Activated CD4-positive, alpha-beta T cell treated with anti-CD3 and anti-CD28 coated beads, Interleukin-2, amount 50 U/mL, for 16 hours (primary cell): ENCODE data around the gene NEAT1.

Experiments used
- DNase-seq: peaks from one replicate; pipeline ENCODE4 v3.0.0-alpha.2; 2020

The NEAT1 gene

DNA sequence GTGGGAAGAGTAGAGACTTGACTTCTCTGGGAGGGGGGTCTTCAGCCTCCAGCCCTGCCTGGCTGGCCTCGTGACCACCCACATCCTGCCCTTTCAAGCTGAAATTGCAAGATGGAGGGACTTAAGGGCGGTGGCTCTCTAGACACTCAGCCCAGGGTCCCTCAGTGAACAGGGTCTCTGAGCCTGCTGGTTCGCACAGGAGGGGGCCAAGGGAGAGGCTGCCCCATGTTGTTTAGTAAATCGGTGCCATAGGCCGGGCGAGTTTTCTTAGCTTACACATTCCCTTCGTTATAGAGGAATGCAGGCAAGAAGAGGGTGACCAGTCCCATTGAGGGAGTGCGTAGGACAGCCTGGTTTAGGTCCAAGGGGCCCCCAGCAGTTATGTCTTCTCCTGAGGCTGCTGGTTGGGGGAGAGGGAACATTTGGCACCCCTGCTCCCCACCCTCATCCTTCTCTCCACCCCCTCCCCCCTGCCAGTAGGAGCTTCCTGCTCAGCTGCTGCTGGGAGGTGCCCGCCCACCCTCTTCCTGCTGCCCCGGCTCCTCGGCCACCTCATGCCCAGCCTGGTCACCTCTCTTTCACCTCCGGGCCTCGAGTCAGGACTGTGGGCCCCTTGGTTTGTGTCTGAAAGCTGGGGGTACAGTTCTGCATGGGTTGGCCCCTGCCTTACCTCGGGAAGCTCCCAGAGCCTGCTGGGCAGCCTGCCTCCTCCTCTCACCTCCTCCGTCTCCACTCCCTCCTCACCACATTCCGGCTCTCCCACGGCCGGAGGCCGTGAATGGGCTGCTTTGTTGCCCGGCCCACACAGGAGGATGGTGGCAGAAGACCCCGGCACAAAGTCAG is 32.3 kb upstream of the NEAT1 start:
- no peak for DNase-seq

DNA sequence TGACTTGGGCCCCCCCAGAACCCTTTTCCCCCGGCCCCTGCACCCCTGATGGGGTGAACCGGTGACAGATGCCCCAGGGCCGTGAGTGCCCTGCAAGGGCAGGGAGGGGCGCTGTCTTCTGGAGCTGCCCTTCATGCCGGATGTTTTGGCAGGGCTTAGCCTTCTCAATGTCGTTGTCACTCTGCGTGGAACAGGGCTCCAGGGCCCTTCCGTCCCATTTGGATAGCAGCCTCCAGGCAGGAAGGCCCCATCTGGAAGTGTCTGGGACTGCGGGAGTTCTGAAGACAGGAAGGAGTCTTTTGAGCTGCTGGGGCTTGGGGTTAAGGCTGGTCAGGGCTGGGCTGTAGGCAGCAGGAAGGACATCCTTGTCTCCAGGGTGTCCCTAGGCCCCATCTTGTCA is 31.6 kb upstream of the NEAT1 start:
- no peak for DNase-seq

DNA sequence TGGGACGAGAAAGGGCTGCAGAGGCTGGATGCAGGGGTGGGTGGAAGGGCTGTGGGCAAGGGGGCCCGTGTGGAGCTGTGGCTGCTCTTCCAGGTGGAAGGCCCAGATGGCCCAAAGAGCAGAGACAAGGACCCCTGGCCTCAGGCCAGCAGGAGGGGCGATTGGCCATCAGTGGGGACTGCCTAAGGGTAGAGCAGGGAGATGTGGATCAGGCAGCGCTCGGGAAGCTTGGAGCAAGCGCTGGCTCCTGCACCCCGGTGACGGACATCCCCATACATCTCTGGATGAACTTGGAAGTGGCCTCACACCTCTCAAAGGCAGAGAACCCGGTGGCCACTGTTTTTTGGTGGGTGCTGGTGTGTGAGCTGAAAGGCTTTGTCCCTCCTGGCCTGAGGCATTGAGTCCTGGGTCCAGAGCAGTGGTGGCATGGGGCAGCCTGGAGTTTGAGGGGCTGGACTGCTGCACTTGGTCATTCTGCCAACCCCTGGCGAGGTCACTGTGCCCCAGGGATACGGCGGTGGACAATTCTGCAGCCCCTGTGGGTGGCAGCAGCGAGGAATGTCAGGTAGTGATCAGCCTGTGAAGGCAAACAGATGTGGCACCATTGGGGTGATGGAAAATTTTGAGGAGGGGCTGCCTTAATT is 30.3 kb upstream of the NEAT1 start:
- no peak for DNase-seq

DNA sequence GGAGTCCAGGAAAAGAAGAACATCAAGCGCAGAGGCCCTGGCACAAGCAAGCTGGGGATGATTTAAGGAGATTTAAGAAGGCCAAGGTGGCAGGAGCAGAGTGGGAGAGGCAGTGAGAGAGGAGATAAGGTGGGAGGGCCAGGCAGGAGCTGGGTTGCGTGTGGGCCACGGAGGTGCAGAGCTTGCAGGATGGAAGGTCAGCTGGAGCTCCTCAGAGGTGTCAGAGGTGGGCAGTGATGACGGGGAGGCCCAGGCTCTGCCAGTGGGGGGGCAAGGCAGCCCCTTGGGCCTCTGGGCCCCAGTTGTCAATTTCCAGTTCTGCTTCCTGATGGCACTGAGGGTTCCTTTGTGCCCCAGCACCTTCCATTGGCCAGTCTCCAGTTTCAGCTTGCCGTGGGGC is 29.7 kb upstream of the NEAT1 start:
- no peak for DNase-seq

DNA sequence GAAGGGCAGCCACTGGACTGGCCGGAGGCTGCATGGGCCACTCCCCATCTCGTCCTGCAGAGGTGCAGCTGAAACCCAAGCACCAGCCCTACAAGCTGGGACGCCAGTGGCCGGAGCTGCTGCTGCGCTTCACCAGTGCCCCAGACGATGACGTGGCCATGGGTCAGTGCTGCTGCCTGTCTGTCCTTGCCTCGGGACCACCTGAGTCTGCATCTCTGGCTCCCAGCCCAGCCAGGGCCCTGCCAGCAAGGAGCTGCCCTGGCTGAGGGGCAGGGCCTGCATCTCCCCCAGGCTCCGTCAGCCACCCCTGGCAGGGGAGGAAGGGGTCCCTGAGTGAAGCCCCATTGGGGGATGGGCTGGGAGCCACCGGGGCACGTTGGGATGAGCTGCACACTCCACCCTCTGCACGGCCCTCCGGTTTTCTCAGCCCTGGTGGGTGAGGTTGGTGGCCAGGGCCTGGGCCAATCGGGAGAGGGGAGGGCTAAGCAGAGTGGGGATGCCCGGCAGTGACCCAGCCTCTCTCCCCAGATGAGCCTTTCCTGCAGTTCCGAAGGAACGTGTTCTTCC is 29.0 kb upstream of the NEAT1 start:
- DNase-seq = no peak

DNA sequence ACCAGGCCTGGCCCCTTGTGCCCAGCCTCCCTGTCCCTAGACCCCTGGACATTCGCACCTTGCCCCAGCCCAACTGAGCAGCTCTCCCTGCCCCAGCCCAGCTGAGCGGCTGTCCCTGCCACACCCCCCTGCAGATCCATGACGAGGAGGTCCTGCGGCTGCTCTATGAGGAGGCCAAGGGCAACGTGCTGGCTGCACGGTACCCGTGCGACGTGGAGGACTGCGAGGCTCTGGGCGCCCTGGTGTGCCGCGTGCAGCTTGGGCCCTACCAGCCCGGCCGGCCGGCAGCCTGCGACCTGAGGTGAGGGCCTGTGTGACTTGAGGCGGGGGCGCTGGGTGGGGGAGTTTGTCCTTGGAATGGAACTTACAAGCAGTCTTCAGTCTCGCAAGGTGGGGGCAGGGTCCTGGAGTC is 28.5 kb upstream of the NEAT1 start:
- no peak for DNase-seq

DNA sequence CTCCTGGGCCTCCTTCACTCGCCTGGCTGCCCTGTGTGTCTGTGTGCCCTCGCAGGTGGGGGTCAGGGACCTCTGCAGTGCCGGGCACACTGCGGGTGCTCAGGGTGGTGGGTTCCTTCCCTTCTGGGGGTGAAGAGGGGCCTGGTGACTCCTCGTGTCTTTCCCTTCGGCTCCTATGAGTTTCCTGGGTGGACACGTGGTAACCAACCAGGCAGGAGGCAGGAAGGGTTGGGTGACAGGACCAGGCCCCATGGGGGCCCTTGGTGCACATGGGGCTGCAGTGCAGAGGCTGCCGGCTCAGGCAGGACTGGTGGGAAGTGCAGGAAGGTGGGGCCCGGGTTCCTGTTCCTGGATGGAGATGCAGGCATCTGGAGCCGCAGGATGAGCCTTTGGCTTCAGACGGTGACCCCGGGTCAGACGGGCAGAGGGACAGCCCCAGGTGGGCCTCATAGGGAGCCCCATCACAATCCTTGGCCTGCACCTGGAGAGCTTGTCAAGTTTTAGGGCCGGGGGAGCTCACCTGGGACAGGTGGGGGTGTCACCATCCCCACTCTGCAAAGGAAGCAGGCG is 26.6 kb upstream of the NEAT1 start:
- no peak for DNase-seq

DNA sequence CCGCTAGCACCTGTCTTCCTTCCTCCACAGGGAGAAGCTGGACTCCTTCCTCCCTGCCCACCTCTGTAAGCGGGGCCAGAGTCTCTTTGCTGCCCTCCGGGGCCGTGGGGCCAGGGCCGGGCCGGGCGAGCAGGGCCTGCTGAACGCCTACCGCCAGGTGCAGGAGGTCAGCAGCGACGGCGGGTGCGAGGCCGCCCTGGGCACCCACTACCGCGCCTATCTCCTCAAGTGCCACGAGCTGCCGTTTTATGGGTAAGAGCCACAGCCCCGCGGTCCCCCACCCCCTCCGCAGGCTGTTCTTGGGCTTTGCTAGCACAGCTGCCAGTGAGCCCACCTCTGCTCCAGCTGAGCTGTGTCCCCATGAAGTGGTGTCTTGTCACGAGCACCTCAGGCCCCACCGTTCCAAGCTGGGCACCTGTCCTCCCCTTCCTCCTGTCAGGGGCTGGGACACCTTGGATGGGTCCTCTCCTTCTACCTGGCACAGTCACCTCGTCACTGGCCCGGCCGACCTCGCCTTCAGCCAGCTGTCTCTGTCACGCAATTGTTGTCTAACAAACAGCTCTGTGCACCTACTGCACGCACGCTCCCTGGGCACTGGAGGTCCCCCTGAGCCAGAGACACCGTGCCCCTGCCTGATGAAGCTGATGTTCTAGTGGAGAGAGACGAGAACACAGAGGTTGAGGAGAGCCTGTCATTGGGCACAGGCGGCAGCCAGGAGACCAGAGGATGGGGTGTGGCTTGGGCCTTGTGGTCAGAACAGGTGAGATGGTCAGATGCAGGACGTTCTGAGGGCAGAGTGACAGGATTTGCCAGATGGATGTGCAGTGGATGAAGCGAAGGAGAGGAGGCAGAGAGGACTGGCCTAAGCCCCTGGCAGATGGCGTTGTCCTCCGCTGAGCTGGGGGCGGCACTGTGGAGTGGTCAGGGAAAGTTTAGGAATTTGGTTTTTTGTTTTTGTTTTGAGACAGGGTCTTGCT is 25.5 kb upstream of the NEAT1 start:
- DNase-seq = no peak

DNA sequence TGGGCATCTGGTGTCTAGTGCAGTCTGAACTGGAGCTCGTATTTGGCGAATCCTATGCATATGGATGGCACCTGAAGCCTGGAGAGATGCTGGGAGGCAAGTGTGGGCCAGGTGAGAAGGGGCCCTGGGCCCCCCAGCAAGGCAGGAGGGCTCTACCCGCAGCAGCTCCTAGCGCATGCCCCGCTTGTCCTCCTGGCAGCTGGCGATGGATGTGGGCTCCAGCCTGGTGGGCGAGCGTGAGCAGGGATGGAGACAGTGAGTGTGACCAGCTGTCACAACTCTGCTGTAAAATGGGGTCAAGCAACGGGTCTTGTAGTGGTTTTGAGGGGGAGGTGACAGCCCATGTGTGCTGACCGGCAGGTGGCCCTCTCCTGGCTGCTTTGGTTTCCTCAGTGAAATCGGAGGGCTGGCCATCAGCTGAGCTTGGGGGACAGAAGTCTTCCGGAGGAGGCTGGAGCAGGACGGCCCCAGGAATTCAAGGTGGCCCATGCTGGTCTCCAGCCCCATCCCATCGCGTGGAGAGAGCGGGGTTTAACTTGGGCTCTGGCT is 24.2 kb upstream of the NEAT1 start:
- no peak for DNase-seq

DNA sequence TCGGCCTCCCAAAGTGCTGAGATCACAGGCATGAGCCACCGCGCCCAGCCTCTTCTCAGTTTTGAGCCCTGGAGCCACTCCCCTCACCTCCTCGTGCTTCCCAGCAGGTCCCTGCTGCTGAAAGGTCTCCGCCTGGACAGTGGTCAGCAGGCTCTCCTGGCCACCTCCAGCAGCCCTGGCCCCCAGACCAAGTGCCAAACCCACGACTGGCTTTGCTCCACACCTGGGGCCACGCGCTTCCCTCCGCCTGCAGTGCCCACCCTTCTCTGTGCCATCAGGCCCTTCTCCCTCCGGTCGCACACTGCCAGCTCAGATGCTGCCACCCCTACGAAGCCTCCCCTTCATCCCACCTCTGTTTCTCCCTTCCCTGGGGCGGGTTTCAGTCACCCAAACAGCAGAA is 23.3 kb upstream of the NEAT1 start:
- no peak for DNase-seq

DNA sequence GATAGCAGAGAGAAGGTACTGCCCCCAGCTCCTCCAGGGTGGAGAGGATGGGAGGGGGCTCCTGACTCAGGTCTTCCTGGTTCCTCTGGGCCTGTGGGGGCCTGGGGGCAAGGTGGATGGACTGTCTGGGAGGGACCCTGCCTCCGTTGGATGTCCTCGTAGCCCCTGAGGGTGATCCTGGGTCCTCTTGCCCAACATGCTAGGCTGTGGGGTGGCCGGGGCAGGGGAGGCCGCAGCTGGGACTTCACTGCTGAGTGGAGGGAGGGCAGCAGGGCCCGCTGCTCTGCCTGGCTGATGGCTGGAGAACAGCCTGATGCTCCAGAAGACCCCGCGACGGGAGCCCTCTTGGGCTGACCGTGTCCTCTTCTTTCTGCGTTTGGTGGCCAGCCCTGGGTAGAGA is 22.8 kb upstream of the NEAT1 start:
- no peak for DNase-seq

DNA sequence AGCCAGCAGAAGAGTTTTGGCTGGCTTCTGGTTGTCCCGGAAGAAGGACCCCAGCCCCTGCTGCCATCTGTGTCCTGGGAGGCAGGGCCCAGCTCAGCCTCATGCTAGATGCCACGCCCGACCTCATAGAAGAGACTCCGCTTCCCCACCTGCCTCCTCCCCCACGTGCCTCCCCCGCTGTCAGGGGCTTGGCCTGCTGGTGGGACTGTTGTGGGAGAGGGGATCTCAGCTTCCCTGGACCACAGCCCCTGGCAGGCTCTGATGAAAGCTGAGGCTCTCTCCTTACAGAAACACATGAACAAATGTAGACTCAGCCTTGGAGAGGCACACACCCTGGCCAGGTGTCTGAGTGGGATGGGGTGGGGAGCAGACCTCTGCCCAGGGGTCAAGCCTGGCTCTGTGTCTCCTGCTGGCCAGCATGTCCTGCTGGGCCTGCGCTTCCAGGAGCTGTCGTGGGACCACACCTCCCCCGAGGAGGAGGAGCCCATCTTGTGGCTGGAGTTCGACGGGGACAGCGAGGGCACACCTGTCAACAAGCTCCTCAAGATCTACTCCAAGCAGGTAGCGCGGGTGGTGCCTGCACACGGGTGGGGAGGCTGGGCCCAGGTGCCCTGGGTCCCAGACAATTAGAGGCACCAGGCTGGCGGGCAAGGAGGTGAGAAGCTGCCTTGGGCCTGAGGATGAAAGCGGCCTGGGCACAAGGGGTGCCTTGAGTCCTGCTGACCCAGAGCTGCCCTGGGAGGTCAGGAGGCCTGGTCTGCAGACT is 22.1 kb upstream of the NEAT1 start:
- no peak for DNase-seq

DNA sequence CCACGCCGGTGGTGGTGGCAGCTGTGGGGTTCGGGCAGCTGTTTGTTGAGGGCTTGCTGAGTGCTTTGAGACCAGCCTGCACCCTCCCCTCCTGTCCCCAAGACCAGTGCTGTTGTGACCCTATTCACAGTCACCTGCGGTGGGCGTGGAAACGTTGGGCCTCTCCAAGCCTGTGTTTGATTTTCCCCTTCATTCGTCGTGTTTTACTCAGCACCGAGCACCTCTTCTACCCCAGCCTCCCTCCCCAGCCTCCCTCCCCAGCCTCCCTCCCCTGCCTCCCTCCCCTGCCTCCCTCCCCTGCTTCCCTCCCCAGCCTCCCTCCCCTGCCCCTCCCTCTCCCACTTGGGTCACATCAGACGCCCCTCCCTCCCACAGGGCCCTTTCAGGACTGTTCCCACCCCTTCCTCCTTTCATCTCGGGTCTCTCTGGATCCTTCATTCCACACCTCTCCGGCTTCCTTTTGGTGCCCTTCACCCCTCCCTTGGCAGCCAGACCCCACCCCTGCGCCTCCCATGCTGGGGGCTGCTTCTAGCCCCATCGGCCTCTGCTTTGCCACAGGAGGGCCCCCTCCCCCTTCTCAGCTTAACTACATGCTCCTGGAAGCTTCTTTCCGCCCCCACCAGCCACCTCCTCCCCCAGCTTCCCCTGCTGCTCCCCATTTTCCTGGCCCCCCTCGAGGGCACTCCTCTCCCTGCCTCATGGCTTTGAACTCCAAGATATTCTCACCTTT is 21.4 kb upstream of the NEAT1 start:
- DNase-seq = no peak

DNA sequence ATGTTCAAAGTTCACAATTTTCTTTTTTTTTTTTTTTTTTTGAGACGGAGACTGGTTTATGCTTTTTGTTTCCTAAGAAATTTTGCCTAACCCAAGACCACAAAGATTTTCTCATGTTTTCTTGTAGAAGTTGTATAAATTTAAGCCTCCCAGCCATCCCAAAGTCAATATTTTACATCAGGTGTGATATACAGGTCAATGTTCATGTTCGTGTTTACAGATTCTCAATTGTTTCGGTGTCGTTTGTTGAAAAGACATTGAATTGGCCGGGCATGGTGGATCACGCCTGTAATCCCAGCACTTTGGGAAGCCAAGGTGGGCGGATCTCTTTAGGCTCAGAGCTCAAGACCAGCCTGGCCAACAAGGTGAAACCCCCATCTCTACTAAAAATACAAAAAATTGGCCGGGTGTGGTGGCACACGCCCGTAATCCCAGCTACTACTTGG is 20.8 kb upstream of the NEAT1 start:
- no peak for DNase-seq

DNA sequence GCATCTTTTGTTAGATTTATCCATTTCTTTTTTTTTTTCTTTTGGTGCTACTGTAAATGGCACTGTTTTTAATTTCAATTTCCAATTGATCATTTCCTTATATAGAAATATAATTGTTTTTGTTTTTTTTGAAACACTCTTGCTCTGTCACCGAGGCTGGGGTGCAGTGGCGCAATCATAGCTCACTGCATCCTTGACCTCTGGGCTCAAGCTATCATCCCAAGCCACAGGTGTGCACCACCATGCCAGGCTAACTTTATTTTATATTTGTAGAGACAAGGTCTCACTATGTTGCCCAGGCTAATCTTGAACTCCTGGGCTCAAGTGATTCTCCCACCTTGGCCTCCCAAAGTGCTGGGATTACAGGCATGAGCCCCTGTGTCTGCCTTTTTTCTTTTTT is 19.8 kb upstream of the NEAT1 start:
- no peak for DNase-seq

DNA sequence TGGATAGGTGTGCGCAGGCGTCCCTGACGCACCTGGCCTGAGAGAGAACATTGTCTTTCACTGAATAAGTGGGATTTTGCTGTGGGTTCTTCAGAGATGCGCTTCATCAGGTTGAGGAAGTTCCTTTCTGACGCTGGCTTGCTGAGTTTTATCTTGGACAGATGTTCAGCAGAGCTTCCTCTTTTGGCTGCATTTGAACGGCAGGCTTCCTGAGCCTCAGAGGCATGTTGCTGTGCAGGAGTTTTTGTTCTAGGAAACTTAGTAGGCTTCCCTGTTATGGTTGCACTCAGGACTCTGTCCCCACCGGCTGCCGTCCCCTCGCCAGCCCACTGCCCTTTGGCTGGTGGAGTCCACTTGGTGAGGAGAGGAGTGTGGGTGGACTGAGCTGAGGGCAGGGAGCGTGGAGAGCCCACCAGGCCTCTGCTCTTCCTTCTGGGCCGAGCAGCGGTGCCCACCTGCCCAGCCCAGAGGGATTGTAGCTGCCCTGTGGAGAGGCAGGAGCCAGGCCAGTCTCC is 18.9 kb upstream of the NEAT1 start:
- no peak for DNase-seq

DNA sequence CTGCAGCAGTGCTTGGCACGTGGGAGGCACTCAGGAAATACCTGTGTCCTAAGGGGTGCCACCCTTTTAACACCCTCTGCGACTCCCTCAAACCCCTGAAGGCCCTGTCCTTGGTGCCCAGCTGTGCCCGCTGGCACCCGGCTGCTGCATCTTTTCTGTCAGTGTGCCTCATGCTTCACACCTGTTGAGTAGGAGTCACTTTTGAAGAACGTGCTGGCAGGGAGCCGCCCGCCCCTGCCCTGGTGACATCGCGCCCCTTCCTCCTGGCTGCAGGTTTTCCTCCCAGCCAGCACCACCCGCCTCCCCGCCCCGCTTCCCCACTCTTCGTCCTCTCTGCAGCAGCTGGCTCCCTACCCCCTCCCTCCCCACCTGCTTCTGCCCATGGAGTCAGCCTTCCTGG is 18.4 kb upstream of the NEAT1 start:
- no peak for DNase-seq

DNA sequence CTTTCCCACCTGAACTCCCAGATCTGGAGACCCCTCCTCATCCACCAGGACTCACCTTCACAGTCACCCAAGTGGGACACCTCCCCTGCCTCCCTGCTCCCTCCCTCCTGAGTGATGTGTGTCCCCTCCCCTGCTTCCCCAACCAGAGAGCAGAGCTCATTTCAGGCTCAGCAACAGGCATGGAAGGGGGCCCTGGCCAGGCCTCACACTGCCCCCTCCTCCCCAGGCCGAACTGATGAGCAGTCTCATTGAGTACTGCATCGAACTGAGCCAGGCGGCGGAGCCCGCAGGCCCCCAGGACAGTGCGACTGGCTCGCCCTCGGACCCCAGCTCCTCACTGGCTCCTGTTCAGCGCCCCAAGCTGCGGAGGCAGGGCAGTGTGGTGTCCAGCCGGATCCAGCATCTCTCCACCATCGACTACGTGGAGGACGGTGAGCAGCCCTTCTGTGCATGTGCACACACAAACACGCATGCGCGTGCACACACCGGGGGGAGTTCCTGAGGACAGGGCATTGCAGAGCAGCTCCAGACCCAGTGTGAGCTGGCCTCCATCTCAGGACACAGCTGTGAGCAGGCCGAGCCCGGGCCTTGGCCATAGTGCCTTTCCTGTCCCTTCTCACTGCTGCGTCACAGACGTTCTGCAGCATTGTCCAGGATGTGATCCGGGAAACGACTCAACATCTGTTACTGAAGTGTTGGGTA is 17.8 kb upstream of the NEAT1 start:
- DNase-seq = no peak

DNA sequence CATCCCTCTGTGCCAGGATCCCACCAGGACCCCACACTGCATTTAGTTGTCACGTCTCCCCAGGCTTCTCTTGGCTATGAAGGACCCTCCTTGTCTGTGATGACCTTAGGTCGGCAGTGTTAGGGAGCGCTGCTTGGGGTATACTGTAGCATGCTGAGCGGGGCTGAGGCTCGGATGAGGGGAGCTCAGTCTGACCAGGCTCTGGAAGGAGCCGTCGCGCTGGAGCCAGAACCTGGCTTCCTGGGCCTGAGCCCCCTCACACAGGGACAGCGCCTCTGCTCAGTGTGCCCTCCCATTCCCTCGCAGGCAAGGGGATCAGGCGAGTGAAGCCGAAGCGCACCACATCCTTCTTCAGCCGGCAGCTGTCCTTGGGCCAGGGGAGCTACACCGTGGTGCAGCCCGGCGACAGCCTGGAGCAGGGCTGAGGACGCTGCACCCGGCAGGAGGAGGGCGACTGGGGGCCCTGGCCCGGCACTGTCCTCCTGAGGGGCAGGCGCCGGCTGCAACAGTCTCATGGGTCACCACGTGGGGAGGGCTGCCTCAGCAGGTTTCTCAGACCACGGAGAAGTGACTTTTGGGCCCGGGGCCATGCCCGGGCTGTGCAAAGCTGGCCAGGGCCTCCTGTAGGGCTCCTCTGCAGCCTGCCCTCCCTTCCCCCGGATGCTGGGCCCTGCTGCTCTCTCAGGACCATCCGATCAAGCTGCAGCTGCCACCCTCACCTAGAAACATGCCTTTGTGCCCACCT is 11.5 kb upstream of the NEAT1 start:
- no peak for DNase-seq
